Measurements from ENCODE around the gene LOC101059915.

The LOC101059915 gene

GRCh38 chrX:71669492-71669891 is 2.1 kb downstream of the LOC101059915 start:
- no peak overlapping the region for H3K27ac ChIP-seq (ENCODE audit: control insufficient read depth, insufficient read depth)
- no peaks in the 10 kb centered on the region; the same call in 2 of the 3 replicates for H3K9me3 ChIP-seq (replicated peaks; ENCODE audit: control insufficient read depth, insufficient read depth, low read length)
- ChIA-PET RAD21 (ENCODE audit: unreplicated experiment) (interaction anchor here (0.7 kb wide), 1 partner anchor 190 kb away, joined by 5 read pairs; no protein-coding TSS in a partner anchor), CTCF (interaction anchor here (0.9 kb wide), 1 partner anchor 194 kb away, joined by 3 read pairs; no protein-coding TSS in a partner anchor), POLR2A (no interaction called here), SMC1A (ENCODE audit: uncharacterized antibody, unreplicated experiment) (interaction anchor here (0.7 to 2.4 kb wide), 2 partner anchors 190 to 329 kb away, joined by 3 to 7 read pairs; no protein-coding TSS in a partner anchor)
- no peak for TF ChIP-seq CEBPZ (IDR thresholded peaks at IDR 0.05; ENCODE audit: low read depth, low read length)
- no peak for TF ChIP-seq SMARCA5 (IDR thresholded peaks at IDR 0.05)
- TF ChIP-seq PML (IDR thresholded peaks at IDR 0.05; ENCODE audit: low read length): no peak
- TF ChIP-seq HDAC6 (IDR thresholded peaks at IDR 0.05; ENCODE audit: unreplicated experiment): no peak
- no peak for TF ChIP-seq NFYA (IDR thresholded peaks at IDR 0.05; ENCODE audit: borderline replicate concordance, low read depth, low read length)
- TF ChIP-seq NR2F1 (conservative IDR thresholded peaks at IDR 0.05): no peak
- no peak for TF ChIP-seq BCL11A (IDR thresholded peaks at IDR 0.05; ENCODE audit: low read depth, low read length)
- TF ChIP-seq STAT3 (IDR thresholded peaks at IDR 0.05; ENCODE audit: low read depth, low read length): no peak
- TF ChIP-seq IRF5 (IDR thresholded peaks at IDR 0.05; ENCODE audit: borderline replicate concordance): no peak
- no peak for TF ChIP-seq GABPA (IDR thresholded peaks at IDR 0.05; ENCODE audit: low read depth)
- no peak overlapping the region for H3K4me2 ChIP-seq (ENCODE audit: control insufficient read depth, insufficient read depth)
- H3K9ac ChIP-seq (ENCODE audit: control insufficient read depth, insufficient read depth, low read length): no peak overlapping the region
- no peak overlapping the region for H3K4me3 ChIP-seq
- ATAC-seq: no peak
- H4K20me1 ChIP-seq (ENCODE audit: control insufficient read depth, insufficient read depth): no peaks in the 10 kb centered on the region
- no TSS peak for BruUV-seq (replicated peaks)
- no peaks in the 10 kb centered on the region; a peak in 1 of 4 replicates for H3K27me3 ChIP-seq (replicated peaks in 1 of 2; ENCODE audit: control insufficient read depth in 2 of 2, insufficient read depth in 2 of 2, low read length in 1 of 2)
- intact Hi-C loops (cut with micrococcal nuclease; ENCODE audit: unreplicated experiment): loop anchor here (1.0 kb wide), 1 partner anchor 190 kb away; no protein-coding TSS in a partner anchor
- no peaks in the 10 kb centered on the region for H3K79me2 ChIP-seq (ENCODE audit: control insufficient read depth, insufficient read depth, low read length)
- in situ Hi-C loops (cut with MboI): loop anchor here (25.0 kb wide), 2 partner anchors 193 to 882 kb away; no protein-coding TSS in a partner anchor
- no peak for FAIRE-seq
- H3K36me3 ChIP-seq (ENCODE audit: control insufficient read depth in 2 of 2, insufficient read depth in 2 of 2, low read length in 1 of 2): no peaks in the 10 kb centered on the region
- peaks cover 6% of the 10 kb centered on the region for H3K4me1 ChIP-seq (ENCODE audit: control insufficient read depth, insufficient read depth, low read length)
- 45% methylated on average over 11 of the region's 13 CpGs for WGBS (ENCODE audit: insufficient coverage, insufficient replicate concordance, low lambda C conversion rate, missing lambda C conversion rate)
- DNase-seq (ENCODE audit: low read depth, low spot score): no peak
- H2AFZ ChIP-seq (ENCODE audit: control insufficient read depth, low read depth, low read length): no peak overlapping the region
